IMR-90 (cell line): ENCODE results near the gene CYSRT1.

Source experiments
- MAFK ChIP-seq: IDR thresholded peaks from 2 replicates; pipeline ENCODE4 v1.6.1; 2012; ENCODE audit warnings: low read depth, low read length, improper control_type of control experiment
- POLR2A ChIP-seq: IDR thresholded peaks from 2 replicates; pipeline ENCODE4 v1.6.1; 2012; ENCODE audit warnings: mild to moderate bottlenecking, low read depth, low read length
- RFX5 ChIP-seq: IDR thresholded peaks from 2 replicates; pipeline ENCODE4 v1.8.0; 2012; ENCODE audit warnings: low read depth, mild to moderate bottlenecking, low read length, moderate library complexity
- TF ChIP-seq, protein P1 (sequence below): conservative IDR thresholded peaks from 2 replicates; pipeline ENCODE4 v1.5.1; 2012; ENCODE audit warnings: mild to moderate bottlenecking, low read depth, low read length, improper control_type of control experiment
- TF ChIP-seq, protein P2 (sequence below): fragments of 150-350 bp; IDR thresholded peaks from 2 replicates; pipeline ENCODE4 v1.6.1; 2017; ENCODE audit warnings: mild to moderate bottlenecking, antibody characterized with exemption, low read length, low read depth

DNA sequence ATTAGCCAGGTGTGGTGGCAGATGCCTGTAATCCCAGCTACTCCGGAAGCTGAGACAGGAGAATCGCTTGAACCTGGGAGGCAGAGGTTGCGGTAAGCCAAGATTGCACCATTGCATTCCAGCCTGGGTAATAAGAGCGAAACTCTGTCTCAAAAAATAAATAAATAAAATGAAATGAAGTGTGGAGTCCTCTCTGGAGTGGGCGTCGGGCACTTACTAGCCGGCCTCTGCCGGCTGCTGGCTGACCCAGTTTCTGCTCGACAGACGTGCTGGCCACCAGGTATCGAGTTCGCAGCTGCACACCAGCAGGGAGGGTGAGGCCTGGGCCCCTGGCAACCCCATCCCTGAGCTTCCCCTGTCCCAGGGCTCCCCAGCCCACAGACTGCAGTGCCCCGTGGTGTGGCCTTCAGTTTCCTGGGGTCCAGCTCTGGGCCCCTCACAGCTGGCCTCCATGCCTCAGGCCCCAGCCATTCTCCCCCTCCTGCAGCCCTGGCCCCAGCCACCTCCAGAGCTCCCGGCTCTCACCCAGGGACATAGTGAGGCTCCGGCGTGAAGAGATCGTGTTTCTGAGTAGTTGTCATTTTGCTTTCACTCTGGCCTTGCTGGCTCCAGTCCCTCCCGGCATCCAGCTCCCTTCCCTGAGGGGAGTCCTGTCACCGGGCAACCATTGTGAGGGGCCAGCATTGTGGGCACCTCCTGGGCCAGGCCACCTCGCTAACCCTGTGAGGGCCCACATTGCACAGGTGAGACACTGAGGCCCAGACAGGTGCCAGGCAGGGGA lies 22.4 kb downstream of the CYSRT1 start:
- TF ChIP-seq POLR2A (no peak), MAFK (no peak), RFX5 (no peak)
- TF ChIP-seq, protein P1, sequence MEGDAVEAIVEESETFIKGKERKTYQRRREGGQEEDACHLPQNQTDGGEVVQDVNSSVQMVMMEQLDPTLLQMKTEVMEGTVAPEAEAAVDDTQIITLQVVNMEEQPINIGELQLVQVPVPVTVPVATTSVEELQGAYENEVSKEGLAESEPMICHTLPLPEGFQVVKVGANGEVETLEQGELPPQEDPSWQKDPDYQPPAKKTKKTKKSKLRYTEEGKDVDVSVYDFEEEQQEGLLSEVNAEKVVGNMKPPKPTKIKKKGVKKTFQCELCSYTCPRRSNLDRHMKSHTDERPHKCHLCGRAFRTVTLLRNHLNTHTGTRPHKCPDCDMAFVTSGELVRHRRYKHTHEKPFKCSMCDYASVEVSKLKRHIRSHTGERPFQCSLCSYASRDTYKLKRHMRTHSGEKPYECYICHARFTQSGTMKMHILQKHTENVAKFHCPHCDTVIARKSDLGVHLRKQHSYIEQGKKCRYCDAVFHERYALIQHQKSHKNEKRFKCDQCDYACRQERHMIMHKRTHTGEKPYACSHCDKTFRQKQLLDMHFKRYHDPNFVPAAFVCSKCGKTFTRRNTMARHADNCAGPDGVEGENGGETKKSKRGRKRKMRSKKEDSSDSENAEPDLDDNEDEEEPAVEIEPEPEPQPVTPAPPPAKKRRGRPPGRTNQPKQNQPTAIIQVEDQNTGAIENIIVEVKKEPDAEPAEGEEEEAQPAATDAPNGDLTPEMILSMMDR, result no peak
- TF ChIP-seq, protein P2, sequence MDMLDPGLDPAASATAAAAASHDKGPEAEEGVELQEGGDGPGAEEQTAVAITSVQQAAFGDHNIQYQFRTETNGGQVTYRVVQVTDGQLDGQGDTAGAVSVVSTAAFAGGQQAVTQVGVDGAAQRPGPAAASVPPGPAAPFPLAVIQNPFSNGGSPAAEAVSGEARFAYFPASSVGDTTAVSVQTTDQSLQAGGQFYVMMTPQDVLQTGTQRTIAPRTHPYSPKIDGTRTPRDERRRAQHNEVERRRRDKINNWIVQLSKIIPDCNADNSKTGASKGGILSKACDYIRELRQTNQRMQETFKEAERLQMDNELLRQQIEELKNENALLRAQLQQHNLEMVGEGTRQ, result no peak
